ENCODE measurements around the gene MTTP.

- TF ChIP-seq CTCF (IDR thresholded peaks at IDR 0.05) (no peak), POLR2A (IDR thresholded peaks at IDR 0.05) (no peak)
Observed at GRCh38 chr4:99564921-99565320, 9.7 kb upstream of the MTTP start.

Data from thyroid gland (tissue), 4 donors.